G401.6 (cell line): ENCODE data around the gene CD22.

Experiments
- FAIRE-seq: peaks from 2 replicates; lab custom pipeline; 2012; peaks lifted over from hg19 to GRCh38; lab: Jason Lieb, UNC

The CD22 gene

GRCh38 chr19:35314858-35315470, 14.0 kb upstream of the CD22 start:
- no peak for FAIRE-seq

- no peak for FAIRE-seq
These were observed 13.1 kb upstream of the CD22 start for GRCh38 chr19:35315883-35316282.

GRCh38 chr19:35316560-35316959, 12.4 kb upstream of the CD22 start:
- FAIRE-seq = no peak

GRCh38 chr19:35317464-35318043, 11.4 kb upstream of the CD22 start:
- FAIRE-seq = no peak

GRCh38 chr19:35318679-35319448, 10.1 kb upstream of the CD22 start:
- FAIRE-seq = no peak

- no peak for FAIRE-seq
These were observed 8.8 kb upstream of the CD22 start for GRCh38 chr19:35320065-35320713.

GRCh38 chr19:35321291-35321690, 7.7 kb upstream of the CD22 start:
- no peak for FAIRE-seq

GRCh38 chr19:35322014-35322413, 7.0 kb upstream of the CD22 start:
- FAIRE-seq = no peak

- no peak for FAIRE-seq
These were observed 1.3 kb upstream of the CD22 start for GRCh38 chr19:35327642-35328041.

GRCh38 chr19:35329323-35329722, 336 bp downstream of the CD22 start:
- FAIRE-seq = no peak

- FAIRE-seq = no peak
These were observed 1.5 kb downstream of the CD22 start for GRCh38 chr19:35330475-35330874.

GRCh38 chr19:35331551-35332214, 2.7 kb downstream of the CD22 start:
- FAIRE-seq = no peak

- no peak for FAIRE-seq
These were observed 3.8 kb downstream of the CD22 start for GRCh38 chr19:35332817-35333216.

GRCh38 chr19:35334144-35334753, 5.3 kb downstream of the CD22 start:
- no peak for FAIRE-seq

- FAIRE-seq = no peak
These were observed 7.4 kb downstream of the CD22 start for GRCh38 chr19:35336166-35336955.

GRCh38 chr19:35337097-35337983, 8.4 kb downstream of the CD22 start:
- FAIRE-seq = no peak

GRCh38 chr19:35337984-35338296, 9.0 kb downstream of the CD22 start:
- no peak for FAIRE-seq

GRCh38 chr19:35340431-35340830, 11.4 kb downstream of the CD22 start:
- FAIRE-seq = no peak

- no peak for FAIRE-seq
These were observed 12.0 kb downstream of the CD22 start for GRCh38 chr19:35341006-35341405.

GRCh38 chr19:35341565-35342225, 12.7 kb downstream of the CD22 start:
- FAIRE-seq = no peak
